Measurements from ENCODE around the gene TBC1D5.
"Not testable (repeated sequence)": the region's sequence is repeated elsewhere in the genome, so short reads cannot be mapped to it uniquely, and the experiment has no call there.

TBC1D5 gene

GRCh38 chr3:17670749-17671148, 71.7 kb downstream of the TBC1D5 start:
- DNase-seq: no peak
- no peak for TF ChIP-seq POLR2A (IDR thresholded peaks at IDR 0.05; ENCODE audit: low read length)
- no peak for TF ChIP-seq GATA1 (IDR thresholded peaks at IDR 0.05; ENCODE audit: low read depth, low read length)

DNA sequence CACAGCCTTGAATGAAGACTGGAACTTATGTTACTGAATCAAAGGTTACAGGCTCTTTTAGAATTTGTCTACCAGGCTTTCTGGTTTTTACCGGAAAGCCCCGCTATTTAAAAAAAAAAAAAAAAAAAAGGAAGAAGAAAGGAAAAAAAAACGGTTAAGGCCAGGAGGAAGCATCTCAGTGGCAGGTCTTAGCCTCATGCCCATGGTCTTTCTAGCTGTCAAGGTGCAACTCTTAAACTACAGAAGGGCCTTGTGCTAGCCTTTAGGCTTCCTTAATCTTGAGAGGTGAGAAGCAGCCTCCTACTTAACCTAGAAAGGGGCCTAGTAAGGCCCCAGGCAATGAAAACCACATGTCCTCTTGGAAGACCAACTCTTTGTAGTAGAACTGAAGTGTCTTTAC, 77.5 kb downstream of the TBC1D5 start:
- no peak for TF ChIP-seq GATA1 (IDR thresholded peaks at IDR 0.05; ENCODE audit: low read depth, low read length)
- TF ChIP-seq POLR2A (IDR thresholded peaks at IDR 0.05; ENCODE audit: low read length): no peak
- DNase-seq: no peak

GRCh38 chr3:17656264-17656663, 86.2 kb downstream of the TBC1D5 start:
- no peak for DNase-seq
- TF ChIP-seq GATA1 (IDR thresholded peaks at IDR 0.05; ENCODE audit: low read depth, low read length): no peak
- no peak for TF ChIP-seq POLR2A (IDR thresholded peaks at IDR 0.05; ENCODE audit: low read length)

DNA sequence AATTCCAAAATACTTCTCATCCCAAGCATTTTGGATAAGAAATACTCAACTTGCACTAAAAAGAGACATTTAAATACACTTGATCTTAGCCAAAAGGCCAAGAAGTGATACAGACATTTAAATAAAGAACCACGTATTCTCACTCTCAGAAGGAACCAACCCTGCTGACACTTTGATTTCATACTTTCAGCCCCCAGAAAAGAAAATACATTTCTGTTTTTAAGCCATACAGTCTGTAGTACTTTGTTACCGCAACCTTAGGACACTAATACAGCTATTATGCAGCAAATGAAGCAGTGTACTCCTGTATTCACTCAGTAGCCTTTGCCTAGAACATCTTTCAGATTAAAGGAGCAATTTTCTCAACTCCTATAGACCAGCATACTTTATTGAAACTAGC, 86.7 kb downstream of the TBC1D5 start:
- TF ChIP-seq POLR2A (IDR thresholded peaks at IDR 0.05; ENCODE audit: low read length) (no peak), GATA1 (IDR thresholded peaks at IDR 0.05; ENCODE audit: low read depth, low read length) (no peak)
- DNase-seq: no peak

DNA sequence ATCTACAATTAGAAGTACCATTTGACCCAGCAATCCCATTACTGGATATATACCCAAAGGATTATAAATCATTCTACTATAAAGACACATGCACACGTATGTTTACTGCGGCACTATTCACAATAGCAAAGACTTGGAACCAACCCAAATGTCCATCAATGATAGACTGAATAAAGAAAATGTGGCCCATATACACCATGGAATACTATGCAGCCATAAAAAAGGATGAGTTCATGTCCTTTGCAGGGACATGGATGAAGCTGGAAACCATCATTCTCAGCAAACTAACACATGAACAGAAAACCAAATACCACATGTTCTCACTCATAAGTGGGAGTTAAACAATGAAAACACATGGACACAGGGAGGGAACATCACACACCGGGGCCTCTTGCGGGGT, 92.7 kb downstream of the TBC1D5 start:
- DNase-seq: not testable (repeated sequence)

- not testable (repeated sequence) for DNase-seq
Observed at GRCh38 chr3:17648630-17649355, 93.6 kb downstream of the TBC1D5 start.

DNA sequence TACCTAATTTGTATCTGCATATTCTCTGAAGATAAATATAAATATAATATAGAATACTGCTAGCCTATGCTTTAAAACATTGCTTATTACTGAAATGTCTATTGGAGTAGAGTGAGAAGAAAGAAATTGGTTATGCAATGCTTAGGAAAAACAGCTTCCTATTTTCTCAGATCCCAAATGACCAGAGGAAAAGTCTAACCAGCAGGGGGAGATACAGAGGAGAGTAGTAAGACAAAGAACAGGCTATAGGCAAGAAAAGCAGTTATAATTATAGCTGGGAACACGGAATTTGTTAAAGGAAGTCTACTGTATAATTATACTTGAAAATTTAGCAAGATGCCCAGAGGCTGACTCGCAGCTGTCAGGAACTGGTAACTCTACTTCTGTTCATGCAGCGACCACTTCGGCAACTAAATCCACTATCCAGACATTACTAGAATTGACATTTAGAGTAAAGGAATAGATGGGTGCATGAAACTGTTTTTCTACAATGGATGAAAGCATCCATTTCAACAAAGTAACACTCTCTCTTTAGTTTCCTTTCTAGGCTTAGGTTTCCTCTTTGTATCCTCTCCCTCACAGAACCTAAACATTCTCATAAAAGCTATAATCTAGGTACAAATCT, 97.2 kb downstream of the TBC1D5 start:
- TF ChIP-seq GATA1 (IDR thresholded peaks at IDR 0.05; ENCODE audit: low read depth, low read length) (no peak), POLR2A (IDR thresholded peaks at IDR 0.05; ENCODE audit: low read length) (no peak)
- peak; percentile 53 to 74 for DNase-seq

- TF ChIP-seq POLR2A (IDR thresholded peaks at IDR 0.05; ENCODE audit: low read length): no peak
- TF ChIP-seq GATA1 (IDR thresholded peaks at IDR 0.05; ENCODE audit: low read depth, low read length): no peak
- no peak for DNase-seq
Observed at GRCh38 chr3:17643691-17644090, 98.7 kb downstream of the TBC1D5 start.

GRCh38 chr3:17642474-17642873, 100.0 kb downstream of the TBC1D5 start:
- TF ChIP-seq GATA1 (IDR thresholded peaks at IDR 0.05; ENCODE audit: low read depth, low read length) (no peak), POLR2A (IDR thresholded peaks at IDR 0.05; ENCODE audit: low read length) (no peak)
- DNase-seq: peak in 1 of 2 experiments; percentile 6

DNA sequence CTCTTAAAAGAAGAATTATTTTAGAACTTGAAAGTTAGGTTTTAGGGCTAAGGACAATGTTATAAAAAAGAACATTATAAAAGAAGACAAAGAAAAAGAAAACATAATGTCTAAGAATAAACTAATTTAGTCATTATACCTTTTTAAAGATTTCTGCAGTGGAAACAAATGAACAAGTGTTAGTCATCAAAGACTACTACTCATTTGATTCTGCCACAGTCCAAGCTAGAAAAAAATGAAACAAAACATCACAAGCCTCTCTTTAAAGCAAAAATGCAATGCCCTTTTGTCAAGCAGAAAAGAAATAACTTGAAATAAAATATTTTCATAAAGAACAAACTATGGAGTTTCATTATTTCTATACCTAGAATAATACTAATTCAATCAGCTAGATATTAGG, 102.0 kb downstream of the TBC1D5 start:
- no peak for DNase-seq
- TF ChIP-seq POLR2A (IDR thresholded peaks at IDR 0.05; ENCODE audit: low read length): no peak

- TF ChIP-seq POLR2A (IDR thresholded peaks at IDR 0.05; ENCODE audit: low read length): no peak
- no peak for TF ChIP-seq GATA1 (IDR thresholded peaks at IDR 0.05; ENCODE audit: low read depth, low read length)
- no peak for DNase-seq
Observed at GRCh38 chr3:17639765-17640164, 102.7 kb downstream of the TBC1D5 start.

DNA sequence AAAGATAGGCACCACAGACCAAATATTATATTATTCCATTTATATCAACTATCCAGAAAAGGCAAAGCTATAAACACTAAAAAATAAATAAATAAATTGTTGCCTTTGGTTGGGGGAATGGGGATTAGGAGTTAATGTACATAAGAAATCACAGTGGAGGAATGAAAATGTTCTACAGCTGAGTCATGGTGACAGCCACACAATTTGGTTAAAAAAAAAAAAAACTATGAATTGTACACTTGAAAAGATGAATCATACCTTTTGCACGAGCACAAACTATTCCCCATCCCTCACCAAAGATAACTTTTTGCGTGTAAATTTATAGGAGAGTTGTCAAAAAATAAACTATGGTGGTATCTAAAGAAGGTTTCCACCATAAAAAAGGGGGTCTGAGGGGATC, 103.2 kb downstream of the TBC1D5 start:
- TF ChIP-seq GATA1 (IDR thresholded peaks at IDR 0.05; ENCODE audit: low read depth, low read length) (no peak), POLR2A (IDR thresholded peaks at IDR 0.05; ENCODE audit: low read length) (no peak)
- peak in 1 of 2 experiments; percentile 48 for DNase-seq

- no peak for DNase-seq
- TF ChIP-seq POLR2A (IDR thresholded peaks at IDR 0.05; ENCODE audit: low read length) (no peak), GATA1 (IDR thresholded peaks at IDR 0.05; ENCODE audit: low read depth, low read length) (no peak)
Observed at GRCh38 chr3:17638356-17638755, 104.1 kb downstream of the TBC1D5 start.

DNA sequence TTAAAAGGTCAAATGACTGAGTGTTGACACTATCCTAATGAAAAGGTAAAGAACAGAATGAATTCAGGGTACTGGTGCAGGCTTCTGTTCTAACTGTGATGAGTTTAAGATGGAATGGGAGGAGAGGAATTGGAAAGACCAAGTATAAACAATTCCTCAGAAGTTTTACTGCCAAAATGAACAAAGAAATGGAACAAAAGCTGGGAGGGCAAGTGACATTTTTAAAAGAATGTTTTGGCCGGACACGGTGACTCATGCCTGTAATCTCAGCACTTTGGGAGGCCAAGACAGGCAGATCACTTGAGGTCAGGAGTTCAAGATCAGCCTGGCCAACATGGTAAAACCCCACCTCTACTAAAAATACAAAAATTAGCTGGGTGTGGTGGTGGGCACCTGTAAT, 106.8 kb downstream of the TBC1D5 start:
- not testable (repeated sequence) for DNase-seq

DNA sequence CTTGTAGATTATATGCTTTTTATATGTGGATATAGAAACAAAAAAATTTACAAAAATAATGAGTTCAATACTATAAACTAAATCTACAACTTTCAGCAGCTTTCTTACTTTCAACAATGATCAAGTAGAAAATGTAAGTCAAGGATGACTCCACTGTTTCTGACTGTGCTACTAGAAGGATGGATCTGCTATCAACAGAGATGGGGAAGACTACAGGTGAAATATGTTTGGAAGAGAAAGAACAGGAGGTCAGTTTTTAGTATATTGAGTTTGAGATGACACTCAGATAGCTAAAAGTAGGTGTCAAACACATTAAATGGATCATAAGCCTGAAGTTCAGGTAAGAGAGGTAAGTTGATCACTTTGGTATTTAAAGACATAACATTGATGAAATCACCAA, 107.5 kb downstream of the TBC1D5 start:
- peak in 1 of 2 experiments; percentile 18 for DNase-seq
- TF ChIP-seq POLR2A (IDR thresholded peaks at IDR 0.05; ENCODE audit: low read length) (no peak), GATA1 (IDR thresholded peaks at IDR 0.05; ENCODE audit: low read depth, low read length) (no peak)

GRCh38 chr3:17634201-17634600, 108.2 kb downstream of the TBC1D5 start:
- no peak for DNase-seq
- TF ChIP-seq POLR2A (IDR thresholded peaks at IDR 0.05; ENCODE audit: low read length) (no peak), GATA1 (IDR thresholded peaks at IDR 0.05; ENCODE audit: low read depth, low read length) (no peak)
